Endothelial cell of umbilical vein (primary cell): ENCODE measurements around the gene CCDC69. TPM values are rescaled to one million over a fixed set of nuclear protein-coding genes. Genes with fewer than 3 reads are reported as not detected.

ENCODE experiments used
- BruUV-seq: library from RNA; stranded (reverse); fragments of 400-500 nt; replicated peaks from 2 replicates; lab custom pipeline; 2021; lab: Mats Ljungman, UMichigan
- CTCF ChIA-PET: fragments of 300-600, 350-600 bp; sonication (Branson Sonifier 250); formaldehyde crosslinking; loops from one replicate; lab custom pipeline; 2021; ENCODE audit warnings: antibody characterized with exemption, inconsistent platforms; lab: Charles Lee
- POLR2A ChIA-PET: fragments of 300-600, 350-600 bp; sonication (Branson Sonifier 250); formaldehyde crosslinking; loops from one replicate; lab custom pipeline; 2021; ENCODE audit warnings: antibody characterized with exemption, inconsistent platforms; lab: Charles Lee
- DNase-seq: peaks from one replicate; pipeline ENCODE4 v3.0.0-alpha.2; 2011; ENCODE audit warnings: low read depth, low spot score
- FAIRE-seq: peaks from 2 replicates; lab custom pipeline; 2011; peaks lifted over from hg19 to GRCh38; lab: Jason Lieb, UNC
- H2AFZ ChIP-seq: 2 replicates; pipeline ENCODE4 v1.6.0; 2012; ENCODE audit warnings: low read depth, low read length, control low read depth, inconsistent platforms
- H3K27ac ChIP-seq: 2 replicates; pipeline ENCODE4 v1.5.1; 2011; ENCODE audit warnings: low read depth, mild to moderate bottlenecking, control low read depth, low read length, moderate library complexity; ENCODE audit not compliant: insufficient read depth
- H3K27me3 ChIP-seq, 2 experiments: 2 replicates each; pipeline versions ENCODE4 v1.6.0 to v1.6.1; 2011; ENCODE audit warnings: low read length in 2 of 2, mixed read lengths in 1 of 2; ENCODE audit not compliant: control insufficient read depth in 2 of 2, insufficient read depth in 2 of 2
- H3K36me3 ChIP-seq, 2 experiments: 2 replicates in 1 of 2; 3 replicates in 1 of 2; pipeline ENCODE4 v1.5.1; 2011; ENCODE audit warnings: low read length in 2 of 2, mild to moderate bottlenecking in 1 of 2, moderate library complexity in 1 of 2; ENCODE audit not compliant: control insufficient read depth in 2 of 2, insufficient read depth in 2 of 2; ENCODE audit errors: extremely low read depth in 1 of 2
- H3K4me1 ChIP-seq: 3 replicates; pipeline ENCODE4 v1.5.1; 2011; ENCODE audit warnings: mild to moderate bottlenecking, low read length; ENCODE audit not compliant: control insufficient read depth, insufficient read depth; ENCODE audit errors: extremely low read depth
- H3K4me2 ChIP-seq: 2 replicates; pipeline ENCODE4 v1.6.1; 2011; ENCODE audit warnings: low read length, control low read depth, mixed read lengths; ENCODE audit not compliant: insufficient read depth
- H3K4me3 ChIP-seq, 3 experiments: fragments of 200-600 bp in 1 of 3; sonication (generic), shearing (Covaris generic) in 1 of 3; replicated peaks in 1 of 3; 2 replicates each; pipeline ENCODE4 v1.5.1; 2011 to 2016; ENCODE audit warnings: control low read depth in 3 of 3, low read length in 3 of 3, mild to moderate bottlenecking in 2 of 3, inconsistent platforms in 1 of 3, low read depth in 1 of 3, moderate library complexity in 1 of 3; ENCODE audit not compliant: insufficient read depth in 1 of 3
- H3K79me2 ChIP-seq: 2 replicates; pipeline ENCODE4 v1.6.0; 2012; ENCODE audit warnings: low read length, inconsistent platforms; ENCODE audit not compliant: control insufficient read depth, insufficient read depth
- H3K9ac ChIP-seq: replicated peaks from 2 replicates; pipeline ENCODE3; 2011; ENCODE audit warnings: low read length, control low read depth; ENCODE audit not compliant: insufficient read depth; ENCODE audit errors: extremely low read depth
- H3K9me1 ChIP-seq: replicated peaks from 3 replicates; pipeline ENCODE4 v1.6.0; 2011; ENCODE audit warnings: mild to moderate bottlenecking, low read length; ENCODE audit not compliant: control insufficient read depth, insufficient read depth; ENCODE audit errors: extremely low read depth
- H3K9me3 ChIP-seq: replicated peaks from 2 replicates; pipeline ENCODE4 v1.5.1; 2012; ENCODE audit warnings: low read length, inconsistent platforms; ENCODE audit not compliant: control insufficient read depth, insufficient read depth
- H4K20me1 ChIP-seq: replicated peaks from 2 replicates; pipeline ENCODE3; 2011; ENCODE audit warnings: mild to moderate bottlenecking, low read length; ENCODE audit not compliant: control insufficient read depth, insufficient read depth; ENCODE audit errors: extremely low read depth
- CTCF ChIP-seq, 2 donors: IDR thresholded peaks; 1 replicate in 1 of 2; 2 replicates in 1 of 2; pipeline ENCODE4 v1.5.1; 2011; ENCODE audit warnings: low read length in 2 of 2, mild to moderate bottlenecking in 2 of 2, moderate library complexity in 2 of 2, control low read depth in 1 of 2, inconsistent platforms in 1 of 2, low read depth in 1 of 2; ENCODE audit not compliant: insufficient read depth in 1 of 2; ENCODE audit errors: extremely low read depth in 1 of 2
- EZH2 ChIP-seq: IDR thresholded peaks from 2 replicates; pipeline ENCODE4 v1.6.1; 2012; ENCODE audit warnings: borderline replicate concordance, low read depth, mild to moderate bottlenecking, moderate library complexity, low read length, inconsistent platforms; ENCODE audit not compliant: severe bottlenecking
- FOS ChIP-seq: IDR thresholded peaks from 2 replicates; pipeline ENCODE4 v1.6.1; 2011; ENCODE audit warnings: mild to moderate bottlenecking, low read length, moderate library complexity, borderline replicate concordance; ENCODE audit not compliant: insufficient read depth
- GATA2 ChIP-seq: IDR thresholded peaks from 2 replicates; pipeline ENCODE4 v1.7.0; 2011; ENCODE audit warnings: low read depth, mild to moderate bottlenecking, moderate library complexity, mixed read lengths, low read length; ENCODE audit not compliant: insufficient read length, insufficient read depth
- JUN ChIP-seq: IDR thresholded peaks from 2 replicates; pipeline ENCODE4 v1.6.1; 2011; ENCODE audit warnings: borderline replicate concordance, low read depth; ENCODE audit not compliant: insufficient read length, insufficient read depth
- MYC ChIP-seq: IDR thresholded peaks from one replicate; pipeline ENCODE4 v1.6.1; 2011; ENCODE audit warnings: mild to moderate bottlenecking, low read depth, low read length
- POLR2A ChIP-seq: IDR thresholded peaks from 2 replicates; pipeline ENCODE4 v1.6.1; 2012; ENCODE audit warnings: low read depth, mild to moderate bottlenecking, control low read depth, low read length
- POLR2AphosphoS5 ChIP-seq: IDR thresholded peaks from 2 replicates; pipeline ENCODE4 v1.6.1; 2012; ENCODE audit warnings: low read depth, mild to moderate bottlenecking, control low read depth, low read length, moderate library complexity; ENCODE audit not compliant: insufficient read depth
- dilution Hi-C: fragments of 300-500 bp; cut with MboI; formaldehyde crosslinking; loops from one replicate; pipeline ENCODE4 v1.15.0; 2019; ENCODE audit warnings: low sequenced_read_pairs; ENCODE audit not compliant: extremely low pct_ligation_motif_present
- intact Hi-C: fragments of 100-400 bp; cut with micrococcal nuclease; formaldehyde crosslinking; loops from one replicate; pipeline ENCODE4 v1.10.0; 2022
- polyA plus RNA-seq, 4 experiments: library from polyadenylated mRNA; depleted of rRNA in 3 of 4; stranded (reverse) in 3 of 4; unstranded in 1 of 4; fragments of >200 nt; gene quantifications; 2 replicates each; pipeline versions ENCODE4 v1.2.1 to v1.2.3, GENCODE V29; 2011 to 2012; ENCODE audit warnings: missing spikeins in 1 of 4
- total RNA-seq: library from RNA; stranded (reverse); gene quantifications from 2 replicates; pipeline ENCODE4 v1.2.3, GENCODE V29; 2021
- TF ChIP-seq, protein P1 (sequence below): IDR thresholded peaks from 2 replicates; pipeline ENCODE4 v1.6.1; 2011; ENCODE audit not compliant: insufficient read depth, insufficient read length

The CCDC69 gene
- total and polyA plus RNA-seq, 2 donors (not counting 3 experiments of a cell fraction or from before 2014, with no cell fraction given) = 4.1 to 4.5 TPM

DNA sequence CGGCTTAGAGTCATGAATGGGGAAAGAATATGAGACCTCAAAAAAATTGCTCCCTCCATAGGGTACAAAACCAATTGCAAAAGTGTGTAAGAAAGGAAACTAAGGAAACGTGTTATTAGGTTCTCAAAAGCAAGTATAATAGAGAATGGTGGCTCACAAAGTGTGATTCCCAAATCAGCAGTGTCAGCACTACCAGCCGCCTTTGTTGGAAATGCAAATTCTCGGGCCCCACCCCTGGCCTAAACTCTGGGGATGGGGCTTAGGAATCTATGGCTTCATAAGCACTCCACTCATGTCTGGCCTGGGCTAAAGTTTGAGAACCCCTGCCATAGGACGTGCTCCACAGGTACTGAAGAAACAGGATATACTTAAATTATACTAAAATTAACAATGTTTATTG, 1.6 kb upstream of the CCDC69 start:
- POLR2A ChIA-PET = no interaction called here
- no peak overlapping the region for H2AFZ ChIP-seq
- H3K4me1 ChIP-seq = peaks cover 6% of the 10 kb centered on the region
- BruUV-seq = no TSS peak
- peaks cover 0 to 2% of the 10 kb centered on the region in 2 experiments for H3K27me3 ChIP-seq
- H3K4me2 ChIP-seq = no peak overlapping the region
- H3K27ac ChIP-seq = no peak overlapping the region
- no peak overlapping the region for H3K9ac ChIP-seq
- dilution Hi-C loops = no loop called here
- no peak overlapping the region for H3K4me3 ChIP-seq
- TF ChIP-seq POLR2A (no peak), POLR2AphosphoS5 (no peak), EZH2 (no peak), FOS (no peak), JUN (no peak), CTCF (IDR thresholded peaks at IDR 0.05; ENCODE audit: extremely low read depth in 1 of 2, insufficient read depth in 1 of 2, low read depth in 1 of 2, low read length in 2 of 2) (no peak), MYC (no peak), GATA2 (no peak)
- TF ChIP-seq, protein P1, sequence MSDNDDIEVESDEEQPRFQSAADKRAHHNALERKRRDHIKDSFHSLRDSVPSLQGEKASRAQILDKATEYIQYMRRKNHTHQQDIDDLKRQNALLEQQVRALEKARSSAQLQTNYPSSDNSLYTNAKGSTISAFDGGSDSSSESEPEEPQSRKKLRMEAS = no peak
- H4K20me1 ChIP-seq = no peaks in the 10 kb centered on the region
- intact Hi-C loops = no loop called here
- H3K9me1 ChIP-seq = no peaks in the 10 kb centered on the region
- H3K79me2 ChIP-seq = no peaks in the 10 kb centered on the region
- CTCF ChIA-PET = interaction anchor here (4.1 kb wide), 1 partner anchor 13 kb away, joined by 32 read pairs; no protein-coding TSS in a partner anchor
- DNase-seq (no peak), FAIRE-seq (no peak)
- H3K9me3 ChIP-seq = no peaks in the 10 kb centered on the region
- H3K36me3 ChIP-seq = no peaks in the 10 kb centered on the region
